Inflammatory macrophage treated with lipopolysaccharide for 1 hour (primary cell): Measurements from ENCODE around the gene SSTR4.

Source experiments
- DNase-seq, 2 donors: peaks; one replicate each; pipeline ENCODE4 v3.0.0-alpha.2; 2020 to 2022

The SSTR4 gene

DNA sequence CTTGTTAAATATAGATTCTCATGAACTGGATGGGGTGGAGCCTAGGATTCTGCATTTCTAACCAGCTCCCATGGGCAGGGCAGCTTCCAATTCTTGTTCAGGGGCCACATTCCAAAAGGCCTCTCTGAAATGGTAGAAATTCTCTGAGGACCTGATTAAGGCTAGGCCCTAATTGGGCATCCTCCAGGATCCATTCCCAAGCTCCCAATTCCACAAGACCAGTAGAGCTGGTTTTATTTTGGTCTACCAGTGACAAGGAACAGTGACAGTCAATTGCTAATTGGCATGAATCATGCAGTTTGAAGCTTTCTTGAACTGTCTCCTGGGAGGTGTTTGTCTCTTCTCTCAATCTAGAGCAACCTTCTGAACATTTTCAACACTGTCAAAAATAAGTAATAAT lies 11.3 kb downstream of the SSTR4 start:
- no peak for DNase-seq

DNA sequence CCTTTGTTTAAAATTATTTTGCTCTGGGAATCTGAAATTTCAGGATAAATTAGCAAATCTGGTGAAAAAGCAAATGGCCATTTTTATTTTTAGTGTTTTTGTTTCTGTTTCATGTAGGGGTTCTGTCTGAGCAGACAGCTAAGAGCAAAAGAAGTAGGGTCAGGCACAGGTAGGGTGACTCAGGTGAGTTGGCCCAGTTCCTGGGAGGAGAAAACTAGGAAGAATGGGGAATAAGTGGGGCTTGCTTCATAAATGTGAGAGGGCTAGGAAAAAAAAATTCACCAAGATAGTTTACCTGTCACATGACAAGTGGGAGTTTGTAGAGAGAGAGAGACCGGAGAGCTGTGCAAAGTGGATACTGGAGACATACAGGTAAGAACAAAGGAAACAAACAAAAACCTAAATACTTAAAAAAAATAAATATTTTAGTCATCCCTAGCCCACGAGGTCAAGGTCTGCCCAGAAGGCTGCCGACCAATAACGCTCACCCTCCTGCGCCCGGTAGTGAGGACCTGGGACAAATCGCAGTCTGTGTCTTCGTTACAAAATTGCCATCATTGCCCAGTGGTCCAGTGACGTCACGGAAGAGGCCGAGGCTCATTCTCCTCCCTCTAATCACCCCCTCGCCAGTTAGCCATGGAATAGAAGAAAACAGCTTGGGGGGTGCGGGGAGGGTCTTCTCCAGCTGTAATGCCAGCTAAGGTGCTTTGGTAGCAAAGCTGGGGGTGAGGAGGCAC lies 12.1 kb downstream of the SSTR4 start:
- DNase-seq = no peak

- no peak for DNase-seq
Observed at GRCh38 chr20:23047738-23048214, 12.7 kb downstream of the SSTR4 start.

DNA sequence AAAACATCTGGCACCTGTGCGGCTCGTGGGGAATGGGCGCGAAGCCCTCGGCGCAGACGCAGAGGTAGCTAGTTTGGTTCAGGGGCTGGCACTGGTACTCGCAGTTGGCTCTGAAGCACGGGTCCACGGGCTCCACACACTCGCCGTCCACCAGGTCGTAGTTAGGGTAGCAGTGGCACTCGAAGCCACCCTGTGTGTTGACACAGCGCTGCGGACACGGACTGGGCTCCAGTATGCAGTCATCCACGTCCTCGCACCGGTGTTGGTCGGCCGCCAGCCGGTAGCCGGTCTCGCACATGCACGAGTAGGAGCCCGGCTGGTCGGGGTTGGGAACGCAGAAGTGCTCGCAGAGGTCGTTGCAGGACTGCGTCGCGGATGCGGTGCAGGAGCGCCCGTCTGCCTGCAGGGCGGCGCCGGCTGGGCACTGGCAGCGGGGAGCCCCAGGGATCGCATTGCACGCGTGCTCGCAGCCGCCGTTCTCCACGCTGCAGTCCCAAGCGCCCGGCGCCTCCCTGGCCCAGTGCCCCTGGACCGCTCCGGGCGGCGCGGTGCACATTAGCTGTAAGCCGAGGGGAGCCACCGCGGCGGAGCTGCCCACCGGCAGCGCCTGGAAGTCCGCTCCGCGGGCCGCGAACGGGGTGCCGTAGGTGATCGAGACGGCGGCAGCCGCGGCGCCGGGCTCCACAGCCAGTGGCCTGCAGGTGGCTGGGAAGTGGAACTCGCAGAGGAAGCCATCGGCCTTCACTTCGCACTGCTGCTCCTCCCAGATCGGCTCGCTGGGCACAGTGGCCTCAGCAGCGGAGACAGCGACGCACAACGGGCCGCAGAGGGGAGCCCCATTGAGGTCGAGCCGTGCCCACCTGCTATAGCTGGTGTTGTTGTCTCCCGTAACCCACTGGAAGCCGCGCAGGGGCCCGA lies 13.4 kb downstream of the SSTR4 start:
- DNase-seq = peak; percentile 49 to 61

- DNase-seq = peak; percentile 27 to 53
Observed at GRCh38 chr20:23049201-23050075, 14.3 kb downstream of the SSTR4 start, which contains the start of gene THBD. TSS of gene THBD (minus strand) at chr20:23049672. CDS start at chr20:23049504, 168 bp downstream.

- no peak for DNase-seq
Observed at GRCh38 chr20:23050076-23050838, 15.1 kb downstream of the SSTR4 start.

DNA sequence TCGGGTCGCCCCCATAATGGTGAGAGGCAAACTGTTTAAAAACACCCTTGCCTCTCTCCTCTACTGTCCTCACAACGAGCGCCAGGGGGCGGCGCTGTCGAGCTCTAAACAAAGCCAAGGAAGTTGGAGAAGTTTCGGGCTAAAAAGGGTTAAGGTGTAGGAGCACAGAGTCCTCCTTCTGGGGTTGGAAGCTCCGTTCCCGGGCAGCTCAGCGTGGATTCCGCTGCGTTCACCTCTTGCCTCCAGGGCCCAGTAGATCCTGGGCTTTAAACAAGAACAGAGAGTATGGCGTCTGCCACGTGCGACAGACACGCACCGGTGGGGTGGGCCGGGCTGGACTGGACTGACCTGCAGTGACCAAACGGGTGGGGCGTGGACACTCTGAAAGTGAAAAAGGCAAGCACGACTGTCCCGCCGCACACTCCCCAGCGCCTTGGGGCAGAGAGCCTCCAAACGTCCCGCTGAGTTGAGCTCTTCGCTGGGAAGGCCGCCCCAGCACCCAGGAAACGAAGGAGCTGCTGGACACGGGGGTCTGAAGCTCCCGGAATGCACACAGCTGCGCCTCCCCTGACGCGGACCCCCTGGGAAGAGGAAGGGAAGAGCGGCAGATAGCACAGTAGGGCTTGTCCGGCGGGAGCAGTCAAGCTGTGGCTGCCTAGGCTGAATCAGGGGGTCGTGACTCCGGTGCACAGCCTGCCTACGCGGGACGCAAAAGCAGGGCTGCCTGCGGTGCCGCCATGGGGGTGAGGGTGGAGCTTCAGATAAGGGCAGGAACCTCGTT lies 15.9 kb downstream of the SSTR4 start:
- DNase-seq = peak; percentile 79 to 93

DNA sequence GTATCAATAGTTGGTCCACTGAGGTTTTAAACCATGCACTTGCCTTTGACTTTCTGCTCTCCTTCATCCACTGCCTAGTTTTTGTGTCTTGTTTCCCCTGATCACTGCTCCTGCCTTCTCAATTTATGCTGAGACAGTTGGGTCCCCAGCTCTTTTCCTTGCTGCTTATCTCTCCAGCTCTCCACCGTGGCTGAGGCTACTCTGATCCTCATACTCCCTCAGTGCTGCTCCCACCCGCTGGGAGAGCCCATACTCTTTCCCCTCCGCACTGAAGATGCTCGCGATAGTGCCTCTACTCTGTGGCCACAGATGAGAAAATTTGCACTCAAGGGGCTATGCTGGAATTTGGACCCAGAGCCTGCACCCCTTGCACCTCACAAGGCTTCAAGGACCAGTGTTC lies 17.8 kb downstream of the SSTR4 start:
- DNase-seq = no peak

GRCh38 chr20:23058240-23058639 lies 23.1 kb downstream of the SSTR4 start:
- no peak for DNase-seq

GRCh38 chr20:23059001-23059400 lies 23.9 kb downstream of the SSTR4 start:
- no peak for DNase-seq

GRCh38 chr20:23059846-23060245 lies 24.7 kb downstream of the SSTR4 start:
- peak in 1 of 2 donors; percentile 29 for DNase-seq

- DNase-seq = no peak
Observed at GRCh38 chr20:23060629-23061028, 25.5 kb downstream of the SSTR4 start.

DNA sequence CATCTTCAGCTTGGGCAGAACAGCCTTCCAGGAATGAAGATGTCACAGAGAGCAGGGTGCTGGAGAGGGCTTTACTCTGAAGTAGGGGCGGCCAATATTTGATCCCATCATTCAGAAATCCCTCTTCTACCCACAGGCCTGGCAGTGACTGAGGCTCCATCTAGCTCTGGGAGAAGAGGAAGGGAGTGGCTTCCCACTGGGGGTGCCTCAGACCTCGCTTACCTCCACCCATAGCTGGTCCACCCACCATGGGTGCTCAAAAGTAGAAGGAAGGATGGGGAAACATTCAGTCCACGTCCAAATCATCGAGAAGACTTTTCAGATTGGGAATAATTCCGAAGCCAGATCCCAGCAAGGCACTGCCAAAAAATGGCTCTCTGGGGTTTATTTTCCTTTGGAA lies 26.1 kb downstream of the SSTR4 start:
- no peak for DNase-seq

DNA sequence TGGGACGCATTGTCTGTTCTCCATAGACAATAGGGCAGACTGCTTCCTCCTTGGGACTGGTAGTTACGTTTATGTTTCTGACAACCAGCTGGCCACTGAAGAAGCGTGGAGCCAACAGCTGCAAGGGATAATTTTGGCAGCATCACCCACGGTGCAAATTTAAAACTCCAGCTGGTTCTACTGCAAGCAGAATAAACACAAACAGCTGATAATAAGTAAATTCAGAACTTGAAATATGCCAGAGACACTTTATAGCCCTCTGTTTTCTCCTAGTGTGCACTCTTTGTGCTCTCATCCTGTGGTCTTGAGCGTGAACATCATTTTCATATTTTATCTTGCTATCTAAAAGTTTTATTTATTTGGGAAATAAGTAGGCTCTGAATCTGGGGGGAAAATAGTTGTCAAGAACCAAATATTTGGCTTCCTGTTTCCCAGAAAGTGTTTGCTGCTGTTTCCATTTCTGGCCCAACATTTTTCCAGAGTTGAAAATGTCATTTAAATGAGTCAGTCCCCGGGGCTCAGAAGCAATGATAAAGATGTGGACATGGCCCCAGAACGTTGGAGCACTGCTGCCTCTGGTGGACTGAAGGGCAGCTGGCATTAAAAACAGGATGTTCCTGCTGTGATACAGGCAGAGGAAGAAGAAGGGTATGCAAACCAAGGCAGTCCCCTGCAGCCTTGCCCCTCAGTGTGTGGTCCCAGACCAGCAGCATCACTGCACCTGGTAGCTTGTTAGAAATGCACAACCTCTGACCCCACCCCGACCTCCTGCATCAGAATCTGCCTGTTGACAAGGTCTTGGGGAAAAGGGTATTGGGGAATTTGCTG lies 26.8 kb downstream of the SSTR4 start:
- DNase-seq = peak; percentile 42 to 58

DNA sequence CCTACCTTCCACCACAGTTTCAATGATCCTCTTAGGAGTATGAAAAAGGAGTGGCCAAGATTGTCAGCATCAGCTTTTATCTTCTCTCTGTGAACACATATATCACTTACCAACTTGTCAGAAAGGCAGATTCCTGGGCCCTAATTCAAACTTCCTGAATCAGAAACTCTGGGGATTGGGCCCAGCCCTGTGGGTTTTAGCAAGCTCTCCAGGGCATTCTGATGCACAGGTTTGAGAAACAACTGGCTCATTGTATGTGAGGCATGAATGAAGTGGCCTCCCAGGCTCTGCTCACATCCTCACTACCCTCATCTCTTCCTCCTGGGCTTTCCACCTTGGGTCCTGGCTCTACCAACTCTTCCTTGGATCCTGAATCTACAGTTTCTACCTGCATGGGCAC lies 27.5 kb downstream of the SSTR4 start:
- no peak for DNase-seq

DNA sequence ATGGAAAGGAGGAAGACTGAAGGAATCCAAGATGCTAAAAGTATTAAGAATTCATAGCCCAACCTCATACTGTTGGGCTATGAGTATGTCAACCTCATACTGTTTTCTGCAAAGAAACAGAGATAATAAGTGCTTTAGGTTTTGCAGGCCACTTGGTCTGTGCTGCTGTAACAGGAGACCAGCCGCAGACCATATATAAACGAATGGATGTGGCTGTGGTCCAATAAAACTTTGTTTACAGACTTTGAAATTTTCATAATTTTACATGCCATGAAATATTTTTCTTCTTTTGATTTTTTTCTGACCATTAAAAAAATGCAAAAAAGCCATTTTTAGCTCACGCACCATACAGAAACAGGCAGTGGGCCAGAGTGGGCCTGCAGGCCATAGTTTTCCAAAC lies 28.1 kb downstream of the SSTR4 start:
- no peak for DNase-seq

GRCh38 chr20:23063581-23063980 lies 28.5 kb downstream of the SSTR4 start:
- no peak for DNase-seq

DNA sequence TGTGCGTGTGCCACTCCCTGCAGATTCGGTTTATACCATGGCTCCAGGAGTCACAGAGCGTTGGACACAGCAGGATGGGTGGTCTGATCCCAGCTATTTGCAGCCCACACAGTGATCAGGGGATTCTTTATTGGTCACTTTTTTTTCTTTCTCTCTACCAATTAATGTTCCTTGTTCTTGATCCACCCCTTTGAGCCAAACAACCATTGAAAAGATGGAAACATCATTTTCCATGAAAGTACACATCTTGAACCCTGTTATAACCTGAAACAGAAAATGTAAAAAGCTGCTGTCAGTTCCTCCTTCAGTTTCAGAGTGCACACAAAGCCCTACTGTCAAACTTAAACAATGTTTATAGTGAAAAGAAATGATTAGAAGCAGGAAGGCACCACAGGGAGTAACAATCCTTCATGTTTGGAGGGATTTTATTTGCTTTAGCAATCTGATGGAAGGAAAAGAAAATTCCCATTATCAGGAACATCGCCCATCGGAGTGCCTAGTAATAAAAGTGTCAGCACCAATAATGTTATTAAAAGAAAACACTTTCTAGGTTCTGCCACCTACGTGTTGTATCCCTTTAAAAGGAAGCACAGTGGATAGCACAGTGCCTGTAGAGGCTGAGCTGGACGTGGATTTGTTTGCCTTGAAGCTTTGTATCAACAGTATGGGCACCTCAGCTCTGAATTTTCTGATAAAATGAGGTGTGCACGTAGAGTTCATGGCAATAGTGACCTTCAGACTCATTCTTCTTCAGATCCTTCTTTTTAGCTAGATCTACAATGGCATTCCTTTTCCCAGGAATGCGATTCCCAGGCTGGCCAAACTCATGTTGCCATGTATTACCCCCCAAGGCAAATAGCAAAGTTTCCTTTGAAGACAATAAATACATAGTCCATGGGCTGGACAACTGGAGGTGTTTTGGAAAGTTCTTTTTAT lies 30.4 kb downstream of the SSTR4 start:
- no peak for DNase-seq

GRCh38 chr20:23066772-23067171 lies 31.7 kb downstream of the SSTR4 start:
- no peak for DNase-seq
